ENCODE results near the gene UFSP2.

UFSP2 gene

GRCh38 chr4:185429660-185430059 lies 3.9 kb upstream of the UFSP2 start:
- Histone ChIP-seq H2AFZ (ENCODE audit: low read depth) (no peak overlapping the region), H3K27ac (no peak overlapping the region), H4K20me1 (ENCODE audit: insufficient read depth) (no peaks in the 10 kb centered on the region), H3K79me2 (ENCODE audit: insufficient read depth, low read depth) (0 out of 2 replicates have a peak, but pooled peaks cover 4% of the 10 kb centered on the region), H3K36me3 (ENCODE audit: insufficient read depth) (no peaks in the 10 kb centered on the region), H3K27me3 (ENCODE audit: insufficient read depth, low read depth) (no peaks in the 10 kb centered on the region), H3K4me3 (IDR thresholded peaks at IDR 0.05; ENCODE audit: insufficient read depth, low read depth, low read length) (no peak overlapping the region), H3K9ac (no peak overlapping the region), H3K4me2 (no peak overlapping the region), H3K4me1 (ENCODE audit: low read depth, poor library complexity, severe bottlenecking) (peaks cover 3% of the 10 kb centered on the region)
- no peak for TF ChIP-seq CTCF (conservative IDR thresholded peaks at IDR 0.05; ENCODE audit: low read depth, low read length)

- Histone ChIP-seq H4K20me1 (ENCODE audit: insufficient read depth) (no peaks in the 10 kb centered on the region), H3K79me2 (ENCODE audit: insufficient read depth, low read depth) (0 out of 2 replicates have a peak, but pooled peaks cover 5% of the 10 kb centered on the region), H3K4me1 (ENCODE audit: low read depth, poor library complexity, severe bottlenecking) (peaks cover 15% of the 10 kb centered on the region), H3K4me3 (IDR thresholded peaks at IDR 0.05; ENCODE audit: insufficient read depth, low read depth, low read length) (no peak overlapping the region), H3K36me3 (ENCODE audit: insufficient read depth) (no peaks in the 10 kb centered on the region), H3K9ac (no peak overlapping the region), H3K27ac (no peak overlapping the region), H3K27me3 (ENCODE audit: insufficient read depth, low read depth) (no peaks in the 10 kb centered on the region), H2AFZ (ENCODE audit: low read depth) (no peak overlapping the region), H3K4me2 (no peak overlapping the region; the same call in 1 of the 2 replicates)
- TF ChIP-seq CTCF (conservative IDR thresholded peaks at IDR 0.05; ENCODE audit: low read depth, low read length) = no peak
These were observed 1.4 kb upstream of the UFSP2 start for GRCh38 chr4:185426960-185427688.

- peak overlapping the region; percentile 95 for H3K9ac ChIP-seq
- H3K4me1 ChIP-seq (ENCODE audit: low read depth, poor library complexity, severe bottlenecking) = peaks cover 21% of the 10 kb centered on the region
- TF ChIP-seq CTCF (conservative IDR thresholded peaks at IDR 0.05; ENCODE audit: low read depth, low read length) = no peak
- peak overlapping the region; percentile 92 for H3K4me2 ChIP-seq
- H4K20me1 ChIP-seq (ENCODE audit: insufficient read depth) = no peaks in the 10 kb centered on the region
- 0 out of 2 replicates have a peak, but pooled peaks cover 5% of the 10 kb centered on the region for H3K79me2 ChIP-seq (ENCODE audit: insufficient read depth, low read depth)
- no peaks in the 10 kb centered on the region for H3K27me3 ChIP-seq (ENCODE audit: insufficient read depth, low read depth)
- no peak overlapping the region for H3K4me3 ChIP-seq (IDR thresholded peaks at IDR 0.05; ENCODE audit: insufficient read depth, low read depth, low read length)
- no peaks in the 10 kb centered on the region for H3K36me3 ChIP-seq (ENCODE audit: insufficient read depth)
- H2AFZ ChIP-seq (ENCODE audit: low read depth) = peak overlapping the region; percentile 95
- H3K27ac ChIP-seq = peak overlapping the region; percentile 87
These were observed 688 bp downstream of the UFSP2 start for GRCh38 chr4:185424905-185425646.

- no peaks in the 10 kb centered on the region for H4K20me1 ChIP-seq (ENCODE audit: insufficient read depth)
- H2AFZ ChIP-seq (ENCODE audit: low read depth) = no peak overlapping the region
- H3K4me1 ChIP-seq (ENCODE audit: low read depth, poor library complexity, severe bottlenecking) = peaks cover 21% of the 10 kb centered on the region
- H3K4me3 ChIP-seq (IDR thresholded peaks at IDR 0.05; ENCODE audit: insufficient read depth, low read depth, low read length) = no peak overlapping the region
- no peak overlapping the region for H3K9ac ChIP-seq
- H3K27me3 ChIP-seq (ENCODE audit: insufficient read depth, low read depth) = no peaks in the 10 kb centered on the region
- no peak overlapping the region for H3K27ac ChIP-seq
- H3K36me3 ChIP-seq (ENCODE audit: insufficient read depth) = no peaks in the 10 kb centered on the region
- TF ChIP-seq CTCF (conservative IDR thresholded peaks at IDR 0.05; ENCODE audit: low read depth, low read length) = no peak
- H3K4me2 ChIP-seq = no peak overlapping the region
- 0 out of 2 replicates have a peak, but pooled peaks cover 5% of the 10 kb centered on the region for H3K79me2 ChIP-seq (ENCODE audit: insufficient read depth, low read depth)
These were observed 4.2 kb downstream of the UFSP2 start for GRCh38 chr4:185421366-185422124.
